ENCODE measurements around the gene EIPR1. TPM values are rescaled to one million over a fixed set of nuclear protein-coding genes. Genes with fewer than 3 reads are reported as not detected.

Gene EIPR1
- total RNA-seq, 4 donors from 2014 or later, result 26.1 to 51.6 (median 40.0) TPM

GRCh38 chr2:3316456-3317276 lies 61.0 kb downstream of the EIPR1 start:
- Histone ChIP-seq H3K9me3 (no peaks in the 10 kb centered on the region), H3K4me3 (replicated peaks in 1 of 3) (no peak overlapping the region), H3K4me1 (peaks cover 9 to 17% of the 10 kb centered on the region in 2 donors), H3K27me3 (no peaks in the 10 kb centered on the region), H3K27ac (no peak overlapping the region), H3K36me3 (no peaks in the 10 kb centered on the region)
- no peak for TF ChIP-seq POLR2A (IDR thresholded peaks at IDR 0.05)
- TF ChIP-seq CTCF (IDR thresholded peaks at IDR 0.05), result no peak
- DNase-seq, result no peak
- WGBS, 2 donors, result 85 to 89% methylated on average over 10 to 11 of the region's 11 CpGs
- intact Hi-C loops (cut with DNase I), result no loop called here

GRCh38 chr2:3314626-3315025 lies 63.0 kb downstream of the EIPR1 start:
- Histone ChIP-seq H3K27me3 (no peaks in the 10 kb centered on the region), H3K27ac (no peak overlapping the region), H3K36me3 (no peaks in the 10 kb centered on the region), H3K4me1 (peaks cover 0 to 13% of the 10 kb centered on the region in 2 donors), H3K9me3 (no peaks in the 10 kb centered on the region), H3K4me3 (replicated peaks in 1 of 3) (no peak overlapping the region)
- WGBS, 2 donors, result 96 to 99% methylated on average over 9 of the region's 9 CpGs
- no peak for DNase-seq
- intact Hi-C loops (cut with DNase I), result no loop called here
- no peak for TF ChIP-seq CTCF (IDR thresholded peaks at IDR 0.05)
- no peak for TF ChIP-seq POLR2A (IDR thresholded peaks at IDR 0.05)

- no peak for DNase-seq
- Histone ChIP-seq H3K27me3 (no peaks in the 10 kb centered on the region), H3K36me3 (no peaks in the 10 kb centered on the region), H3K9me3 (no peaks in the 10 kb centered on the region), H3K4me3 (replicated peaks in 1 of 3) (no peak overlapping the region), H3K4me1 (peaks cover 0 to 18% of the 10 kb centered on the region in 2 donors), H3K27ac (no peak overlapping the region)
- TF ChIP-seq CTCF (IDR thresholded peaks at IDR 0.05) (no peak), POLR2A (IDR thresholded peaks at IDR 0.05) (no peak)
- WGBS, 2 donors, result 76 to 81% methylated on average over 22 to 26 of the region's 27 CpGs
- intact Hi-C loops (cut with DNase I), result no loop called here
These were observed 63.7 kb downstream of the EIPR1 start for GRCh38 chr2:3313781-3314375.

GRCh38 chr2:3312576-3313345 lies 64.9 kb downstream of the EIPR1 start:
- no peaks in the 10 kb centered on the region for H3K9me3 ChIP-seq
- intact Hi-C loops (cut with DNase I), result no loop called here
- peaks cover 0 to 26% of the 10 kb centered on the region in 2 donors for H3K4me1 ChIP-seq
- no peaks in the 10 kb centered on the region for H3K36me3 ChIP-seq
- no peak for TF ChIP-seq CTCF (IDR thresholded peaks at IDR 0.05)
- TF ChIP-seq POLR2A (IDR thresholded peaks at IDR 0.05), result no peak
- H3K27me3 ChIP-seq, result no peaks in the 10 kb centered on the region
- H3K27ac ChIP-seq, result no peak overlapping the region
- WGBS, 2 donors, result 81 to 85% methylated on average over 12 of the region's 12 CpGs
- H3K4me3 ChIP-seq (replicated peaks in 1 of 3), result no peak overlapping the region
- no peak for DNase-seq
